SH-SY5Y (cell line): ENCODE data around the gene CEACAM5.

Experiments used
- GATA2 ChIP-seq: IDR thresholded peaks from 2 replicates; pipeline ENCODE4 v1.6.1; 2011; ENCODE audit warnings: mild to moderate bottlenecking, low read depth, low read length
- GATA3 ChIP-seq: IDR thresholded peaks from 2 replicates; pipeline ENCODE4 v1.6.1; 2011; ENCODE audit warnings: low read depth, mild to moderate bottlenecking, low read length, moderate library complexity

- TF ChIP-seq GATA2 = no peak
- TF ChIP-seq GATA3 = no peak
Observed at GRCh38 chr19:41726493-41726892, 18.1 kb downstream of the CEACAM5 start.
